MM.1S (cell line): ENCODE data around the gene MACROD2.

Experiments
- EZH2 ChIP-seq: fragments of 300-600 bp; sonication (generic); optimal IDR thresholded peaks from 2 replicates; pipeline ENCODE3; 2017; ENCODE audit warnings: low read depth, mild to moderate bottlenecking, antibody characterized with exemption, low read length, mixed read lengths
- EZH2phosphoT487 ChIP-seq: fragments of 300-600 bp; sonication (generic); IDR thresholded peaks from 2 replicates; pipeline ENCODE4 v1.6.1; 2018; ENCODE audit warnings: antibody characterized with exemption, low read length
- TF ChIP-seq, protein P1 (sequence below): fragments of 300-600 bp; sonication (generic); IDR thresholded peaks from 2 replicates; pipeline ENCODE4 v1.5.1; 2016; ENCODE audit warnings: antibody characterized with exemption, low read length, mixed read lengths

DNA sequence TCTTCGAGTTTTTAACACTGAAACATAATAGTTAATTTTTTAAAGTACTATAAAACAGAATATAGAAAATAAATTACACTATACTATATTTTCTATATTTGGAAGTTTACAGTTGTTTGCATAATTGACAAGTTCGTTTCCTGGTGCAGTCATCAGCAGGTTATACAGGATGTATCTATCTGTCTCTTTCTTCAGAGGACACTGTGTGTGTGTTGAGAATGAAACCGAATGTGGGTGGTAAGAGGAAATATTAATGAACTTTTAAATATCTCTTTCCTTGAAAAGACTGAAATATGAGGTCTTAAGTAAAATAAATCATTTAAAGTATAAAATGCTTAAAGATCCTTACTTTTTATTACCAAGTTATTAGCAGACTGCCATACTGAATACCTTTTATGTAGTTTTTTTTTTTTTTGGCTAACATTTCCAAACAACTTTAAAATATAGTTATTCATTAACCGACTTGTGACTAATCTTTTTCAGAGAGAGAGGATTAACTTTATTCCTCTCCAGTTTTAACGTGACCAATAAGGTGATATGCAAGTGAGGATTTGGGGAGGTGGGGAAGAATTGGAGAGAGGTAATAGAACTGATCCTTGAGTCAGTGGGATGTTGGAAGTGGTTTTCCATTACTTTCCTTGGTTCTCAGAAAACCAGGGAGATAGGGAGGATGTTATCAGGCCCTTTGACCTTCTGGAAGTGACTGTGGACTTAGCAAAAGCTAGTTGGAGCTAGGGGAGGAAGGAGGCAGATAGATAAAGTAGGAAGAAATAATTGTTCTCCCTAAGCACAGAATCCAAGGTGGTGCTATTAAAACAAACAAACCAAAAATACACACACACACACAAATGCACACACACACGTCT, 722.1 kb downstream of the MACROD2 start:
- TF ChIP-seq, protein P1, sequence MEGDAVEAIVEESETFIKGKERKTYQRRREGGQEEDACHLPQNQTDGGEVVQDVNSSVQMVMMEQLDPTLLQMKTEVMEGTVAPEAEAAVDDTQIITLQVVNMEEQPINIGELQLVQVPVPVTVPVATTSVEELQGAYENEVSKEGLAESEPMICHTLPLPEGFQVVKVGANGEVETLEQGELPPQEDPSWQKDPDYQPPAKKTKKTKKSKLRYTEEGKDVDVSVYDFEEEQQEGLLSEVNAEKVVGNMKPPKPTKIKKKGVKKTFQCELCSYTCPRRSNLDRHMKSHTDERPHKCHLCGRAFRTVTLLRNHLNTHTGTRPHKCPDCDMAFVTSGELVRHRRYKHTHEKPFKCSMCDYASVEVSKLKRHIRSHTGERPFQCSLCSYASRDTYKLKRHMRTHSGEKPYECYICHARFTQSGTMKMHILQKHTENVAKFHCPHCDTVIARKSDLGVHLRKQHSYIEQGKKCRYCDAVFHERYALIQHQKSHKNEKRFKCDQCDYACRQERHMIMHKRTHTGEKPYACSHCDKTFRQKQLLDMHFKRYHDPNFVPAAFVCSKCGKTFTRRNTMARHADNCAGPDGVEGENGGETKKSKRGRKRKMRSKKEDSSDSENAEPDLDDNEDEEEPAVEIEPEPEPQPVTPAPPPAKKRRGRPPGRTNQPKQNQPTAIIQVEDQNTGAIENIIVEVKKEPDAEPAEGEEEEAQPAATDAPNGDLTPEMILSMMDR, result no peak
- no peak for TF ChIP-seq EZH2
- TF ChIP-seq EZH2phosphoT487, result no peak
